ENCODE data around the gene TTC17.

DNA sequence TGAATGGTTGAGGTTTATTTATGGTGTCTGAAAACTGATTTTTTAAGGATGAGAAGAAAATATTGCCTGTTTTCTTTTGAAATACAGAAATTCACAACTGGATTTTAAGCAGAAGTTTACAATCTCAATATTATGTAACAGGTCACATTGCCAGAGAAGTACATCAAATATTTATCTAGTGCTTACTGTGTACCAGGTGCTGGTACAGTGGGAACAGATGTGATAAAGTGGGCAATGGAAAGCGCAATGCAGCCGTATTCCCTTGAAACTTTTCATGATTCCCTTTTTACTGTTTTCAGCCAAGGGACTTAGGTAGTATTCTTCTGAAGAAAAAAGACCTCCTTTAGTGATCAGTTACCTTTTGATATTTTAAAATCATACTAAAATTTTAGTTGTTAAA, 49.6 kb downstream of the TTC17 start:
- no peak for TF ChIP-seq POLR2A (IDR thresholded peaks at IDR 0.05)
- TF ChIP-seq, protein P1, sequence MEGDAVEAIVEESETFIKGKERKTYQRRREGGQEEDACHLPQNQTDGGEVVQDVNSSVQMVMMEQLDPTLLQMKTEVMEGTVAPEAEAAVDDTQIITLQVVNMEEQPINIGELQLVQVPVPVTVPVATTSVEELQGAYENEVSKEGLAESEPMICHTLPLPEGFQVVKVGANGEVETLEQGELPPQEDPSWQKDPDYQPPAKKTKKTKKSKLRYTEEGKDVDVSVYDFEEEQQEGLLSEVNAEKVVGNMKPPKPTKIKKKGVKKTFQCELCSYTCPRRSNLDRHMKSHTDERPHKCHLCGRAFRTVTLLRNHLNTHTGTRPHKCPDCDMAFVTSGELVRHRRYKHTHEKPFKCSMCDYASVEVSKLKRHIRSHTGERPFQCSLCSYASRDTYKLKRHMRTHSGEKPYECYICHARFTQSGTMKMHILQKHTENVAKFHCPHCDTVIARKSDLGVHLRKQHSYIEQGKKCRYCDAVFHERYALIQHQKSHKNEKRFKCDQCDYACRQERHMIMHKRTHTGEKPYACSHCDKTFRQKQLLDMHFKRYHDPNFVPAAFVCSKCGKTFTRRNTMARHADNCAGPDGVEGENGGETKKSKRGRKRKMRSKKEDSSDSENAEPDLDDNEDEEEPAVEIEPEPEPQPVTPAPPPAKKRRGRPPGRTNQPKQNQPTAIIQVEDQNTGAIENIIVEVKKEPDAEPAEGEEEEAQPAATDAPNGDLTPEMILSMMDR (IDR thresholded peaks at IDR 0.05), result no peak
- TF ChIP-seq EP300 (IDR thresholded peaks at IDR 0.05), result no peak
- no peak for TF ChIP-seq POLR2AphosphoS5 (IDR thresholded peaks at IDR 0.05)
